Measurements from ENCODE around the gene MAPKAPK3. TPM values are rescaled to one million over a fixed set of nuclear protein-coding genes. Genes with fewer than 3 reads are reported as not detected.

Gene MAPKAPK3
- polyA plus RNA-seq, 3 donors from 2014 or later: 57.2 to 92.0 (median 91.2) TPM

DNA sequence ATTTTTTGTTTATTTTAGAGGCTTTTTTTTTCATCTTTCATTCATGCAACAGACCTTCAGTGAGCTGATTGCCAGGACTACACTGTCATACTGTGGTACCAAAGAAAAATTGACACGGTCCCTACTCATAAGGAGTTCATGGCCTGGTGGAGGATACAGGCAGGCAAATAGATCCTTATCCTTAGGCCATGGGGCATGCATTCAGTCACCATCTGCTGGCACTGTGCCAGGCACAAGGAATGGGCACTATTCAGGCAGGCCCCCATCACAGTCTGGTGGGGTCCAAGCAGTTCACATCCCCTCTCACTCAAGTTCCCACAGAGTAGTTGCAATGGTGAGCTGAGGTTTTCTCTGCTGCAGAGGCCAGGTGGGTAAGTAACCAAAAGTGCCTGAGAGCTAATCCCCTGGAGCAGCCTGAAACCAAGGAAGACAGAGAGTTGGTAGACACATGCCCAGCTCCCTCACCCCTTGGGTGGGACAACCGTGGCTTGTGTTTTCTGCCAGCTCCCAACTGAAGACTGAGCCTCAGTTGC lies 22.6 kb upstream of the MAPKAPK3 start:
- Mint-ChIP-seq H3K4me1 (peaks cover 28 to 51% of the 10 kb centered on the region in 2 donors), H3K27ac (peak overlapping the region in 5 of 6 donors; percentile 20 to 64 (median 40)), H3K9me3 (no peaks in the 10 kb centered on the region), H3K27me3 (ENCODE audit: low read depth in 3 of 3) (no peaks in the 10 kb centered on the region), H3K36me3 (peaks cover 0 to 5% (median 3%) of the 10 kb centered on the region in 3 donors), H3K4me3 (no peak overlapping the region)
- no peak for DNase-seq

DNA sequence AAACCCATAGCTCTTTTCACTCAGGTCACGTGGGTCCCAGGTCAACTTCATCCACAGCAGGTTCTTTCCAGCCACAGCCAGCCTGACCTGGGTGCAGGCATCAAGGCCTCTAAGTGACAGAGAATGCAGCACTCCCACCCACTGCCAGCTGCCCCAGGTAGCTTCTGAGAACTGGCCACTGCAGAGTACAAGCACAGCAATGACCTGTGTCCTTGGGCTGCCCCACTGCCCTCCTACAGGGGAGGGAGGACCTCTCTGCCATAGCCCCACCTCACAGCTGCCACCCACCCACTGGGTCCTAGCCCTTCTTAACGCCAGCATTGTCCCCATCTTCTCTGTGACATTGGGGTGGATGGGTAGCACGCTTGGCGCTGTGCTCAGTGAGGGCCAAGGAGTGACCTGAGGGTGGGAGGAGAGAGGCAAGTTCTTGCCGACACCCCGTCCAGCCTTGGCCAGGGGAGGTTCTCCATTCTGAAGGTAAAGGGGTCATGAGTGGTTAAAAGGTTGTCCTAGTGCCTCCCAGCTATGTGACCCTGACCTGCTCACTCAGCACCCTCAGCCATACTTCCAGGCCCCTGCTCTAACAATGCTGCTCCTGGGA lies 17.7 kb upstream of the MAPKAPK3 start:
- H3K27me3 Mint-ChIP-seq (ENCODE audit: low read depth in 3 of 3): peaks cover 4 to 7% (median 5%) of the 10 kb centered on the region in 3 donors
- peak overlapping the region in 5 of 6 donors; percentile 31 to 95 (median 83) for H3K27ac Mint-ChIP-seq
- peaks cover 53 to 64% of the 10 kb centered on the region in 2 donors for H3K4me1 Mint-ChIP-seq

DNA sequence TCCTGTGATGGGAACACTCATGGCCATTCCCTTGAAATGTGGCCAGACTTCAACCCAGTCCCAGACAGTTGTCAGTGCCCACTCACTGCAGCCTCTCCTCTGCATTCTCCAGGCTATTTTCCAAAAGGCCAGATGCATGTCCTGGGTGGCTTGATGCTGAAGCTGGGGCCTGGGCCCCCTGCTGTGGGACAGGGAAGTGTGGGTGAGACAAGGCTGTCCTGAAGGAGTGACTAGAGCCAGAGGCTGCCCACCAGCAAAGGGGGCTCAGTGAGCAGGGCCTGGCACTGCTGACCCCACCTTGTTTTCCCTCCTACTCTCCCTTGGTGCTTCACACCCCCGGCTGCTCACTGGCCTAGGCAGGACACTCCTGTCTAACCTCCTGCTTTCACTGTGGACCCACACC lies 17.2 kb upstream of the MAPKAPK3 start:
- peaks cover 4 to 7% (median 5%) of the 10 kb centered on the region in 3 donors for H3K27me3 Mint-ChIP-seq (ENCODE audit: low read depth in 3 of 3)
- peaks cover 58 to 69% of the 10 kb centered on the region in 2 donors for H3K4me1 Mint-ChIP-seq
- H3K4me3 Mint-ChIP-seq: peak overlapping the region in 1 of 5 donors; percentile 29
- no peaks in the 10 kb centered on the region for H3K9me3 Mint-ChIP-seq
- peaks cover 4 to 13% (median 8%) of the 10 kb centered on the region in 3 donors for H3K36me3 Mint-ChIP-seq
- peak overlapping the region; percentile 59 to 96 (median 92) for H3K27ac Mint-ChIP-seq
- no peak for DNase-seq

More for the DNA sequence above, 17.7 kb upstream of the MAPKAPK3 start:
- Mint-ChIP-seq H3K9me3 (no peaks in the 10 kb centered on the region), H3K36me3 (peaks cover 3 to 10% (median 6%) of the 10 kb centered on the region in 3 donors), H3K4me3 (no peak overlapping the region)
- no peak for DNase-seq

DNA sequence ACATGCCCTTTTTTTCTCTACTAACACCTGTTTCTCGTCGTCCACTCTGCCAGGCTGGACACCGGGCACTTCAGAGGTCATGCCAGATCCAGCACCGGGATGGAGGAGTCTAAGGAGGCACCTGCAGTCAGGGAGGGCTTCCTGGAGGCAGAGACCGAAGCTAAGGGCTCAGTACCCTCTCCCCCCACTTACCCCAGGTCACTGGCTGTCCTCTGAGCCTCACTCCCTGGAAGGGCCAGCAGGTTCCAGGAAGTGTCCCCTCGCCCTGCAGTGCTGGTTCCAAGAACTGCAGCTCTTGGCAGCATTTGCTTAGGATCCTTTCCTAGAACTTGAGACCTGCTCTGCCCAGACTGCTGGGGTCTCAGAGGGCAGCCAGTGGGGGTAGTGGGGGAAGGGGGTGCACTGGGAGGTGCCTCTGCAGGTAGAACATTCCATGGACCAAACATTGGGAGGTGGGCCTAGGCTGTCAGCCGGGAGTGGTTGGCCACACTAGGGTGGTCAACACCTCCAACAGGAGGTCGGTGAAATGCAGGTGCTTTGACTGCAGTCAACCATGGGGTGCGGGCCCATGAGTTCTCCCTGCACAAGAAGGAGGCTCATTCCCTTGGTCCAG lies 16.7 kb upstream of the MAPKAPK3 start:
- Mint-ChIP-seq H3K9me3 (no peaks in the 10 kb centered on the region), H3K4me1 (peaks cover 64 to 72% of the 10 kb centered on the region in 2 donors)

DNA sequence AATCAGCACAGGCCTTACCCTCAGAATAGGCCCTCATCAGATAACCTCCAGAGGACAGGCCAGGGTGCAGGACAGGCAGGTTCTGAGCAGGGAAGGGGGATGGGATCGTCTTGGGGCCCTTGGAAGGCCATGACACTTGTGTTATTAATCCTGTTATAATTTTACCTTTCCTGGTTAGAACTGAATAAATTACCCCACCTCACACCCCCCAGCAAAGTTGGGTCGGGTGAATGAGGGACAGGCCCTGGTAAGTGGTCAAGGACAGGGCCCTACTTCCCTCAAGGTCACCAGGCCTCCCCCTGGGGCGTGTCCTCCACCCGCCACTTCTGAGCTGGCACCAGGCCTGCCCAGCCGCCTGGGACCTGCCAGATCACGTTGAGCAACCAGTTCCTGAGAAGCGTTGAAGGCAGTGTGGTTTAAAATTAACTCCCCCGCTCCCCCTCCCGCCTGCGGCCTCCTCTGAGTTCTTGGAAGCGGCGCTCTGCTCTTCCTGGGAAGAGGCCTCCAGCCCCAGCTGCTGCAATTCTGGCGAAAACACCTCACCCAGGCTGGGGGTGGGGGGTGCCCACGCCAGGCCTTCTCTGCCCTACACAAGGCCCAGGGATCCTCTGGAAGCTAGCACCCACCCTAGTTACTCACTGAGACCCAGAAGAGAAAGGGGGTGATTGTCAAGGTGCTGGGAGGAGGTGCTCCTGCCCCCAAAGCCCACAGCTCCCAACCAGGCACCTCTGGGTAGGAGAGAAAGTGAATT lies 15.9 kb upstream of the MAPKAPK3 start:
- Mint-ChIP-seq H3K9me3 (no peaks in the 10 kb centered on the region), H3K36me3 (peaks cover 13 to 22% (median 17%) of the 10 kb centered on the region in 3 donors), H3K4me1 (peaks cover 71 to 78% of the 10 kb centered on the region in 2 donors), H3K4me3 (peak overlapping the region; percentile 67 to 86 (median 69)), H3K27me3 (ENCODE audit: low read depth in 3 of 3) (peaks cover 4 to 7% (median 5%) of the 10 kb centered on the region in 3 donors), H3K27ac (peak overlapping the region; percentile 83 to 96 (median 93))
- peak; percentile 61 to 67 (median 62) for DNase-seq

More for the DNA sequence above, 16.7 kb upstream of the MAPKAPK3 start:
- peaks cover 4 to 7% (median 5%) of the 10 kb centered on the region in 3 donors for H3K27me3 Mint-ChIP-seq (ENCODE audit: low read depth in 3 of 3)
- peak overlapping the region in 2 of 5 donors; percentile 67 to 86 for H3K4me3 Mint-ChIP-seq
- H3K27ac Mint-ChIP-seq: peak overlapping the region; percentile 83 to 96 (median 93)
- peaks cover 5 to 15% (median 9%) of the 10 kb centered on the region in 3 donors for H3K36me3 Mint-ChIP-seq
- no peak for DNase-seq

DNA sequence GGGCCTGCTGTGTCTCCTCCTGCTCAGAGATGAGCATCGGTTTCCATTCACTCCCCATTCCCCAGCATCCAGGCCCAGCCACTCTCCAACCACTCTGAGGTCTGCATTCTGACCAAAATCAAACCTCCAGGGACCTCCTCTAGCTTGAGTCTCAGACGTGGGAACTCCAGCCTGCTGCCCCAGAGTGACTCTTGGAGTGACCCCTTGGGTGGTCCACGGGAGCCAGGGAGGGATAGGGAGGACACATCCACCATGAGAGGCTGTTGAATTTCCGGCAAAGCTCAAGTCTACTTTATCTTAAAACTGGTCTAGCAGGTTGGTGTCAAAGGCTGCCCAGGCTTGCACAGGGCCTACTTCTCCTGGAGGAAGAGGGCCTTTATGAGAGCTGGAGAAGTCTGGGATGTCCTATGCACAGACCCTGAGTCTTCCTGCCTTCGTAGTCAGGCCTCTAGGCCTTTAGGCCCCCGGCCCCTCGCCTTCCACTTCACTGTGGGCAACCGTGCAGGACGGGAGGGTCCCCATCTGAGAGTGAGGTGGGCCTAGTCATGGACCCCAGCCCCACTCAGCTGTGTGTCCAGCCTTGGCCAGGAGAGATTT lies 14.3 kb upstream of the MAPKAPK3 start:
- peaks cover 23 to 34% (median 26%) of the 10 kb centered on the region in 3 donors for H3K36me3 Mint-ChIP-seq
- peak overlapping the region; percentile 44 to 86 (median 66) for H3K4me3 Mint-ChIP-seq
- peaks cover 88 to 95% of the 10 kb centered on the region in 2 donors for H3K4me1 Mint-ChIP-seq
- H3K27ac Mint-ChIP-seq: peak overlapping the region; percentile 83 to 96 (median 93)
- DNase-seq: no peak
- H3K27me3 Mint-ChIP-seq (ENCODE audit: low read depth in 3 of 3): peaks cover 4 to 7% (median 5%) of the 10 kb centered on the region in 3 donors
- H3K9me3 Mint-ChIP-seq: no peaks in the 10 kb centered on the region

DNA sequence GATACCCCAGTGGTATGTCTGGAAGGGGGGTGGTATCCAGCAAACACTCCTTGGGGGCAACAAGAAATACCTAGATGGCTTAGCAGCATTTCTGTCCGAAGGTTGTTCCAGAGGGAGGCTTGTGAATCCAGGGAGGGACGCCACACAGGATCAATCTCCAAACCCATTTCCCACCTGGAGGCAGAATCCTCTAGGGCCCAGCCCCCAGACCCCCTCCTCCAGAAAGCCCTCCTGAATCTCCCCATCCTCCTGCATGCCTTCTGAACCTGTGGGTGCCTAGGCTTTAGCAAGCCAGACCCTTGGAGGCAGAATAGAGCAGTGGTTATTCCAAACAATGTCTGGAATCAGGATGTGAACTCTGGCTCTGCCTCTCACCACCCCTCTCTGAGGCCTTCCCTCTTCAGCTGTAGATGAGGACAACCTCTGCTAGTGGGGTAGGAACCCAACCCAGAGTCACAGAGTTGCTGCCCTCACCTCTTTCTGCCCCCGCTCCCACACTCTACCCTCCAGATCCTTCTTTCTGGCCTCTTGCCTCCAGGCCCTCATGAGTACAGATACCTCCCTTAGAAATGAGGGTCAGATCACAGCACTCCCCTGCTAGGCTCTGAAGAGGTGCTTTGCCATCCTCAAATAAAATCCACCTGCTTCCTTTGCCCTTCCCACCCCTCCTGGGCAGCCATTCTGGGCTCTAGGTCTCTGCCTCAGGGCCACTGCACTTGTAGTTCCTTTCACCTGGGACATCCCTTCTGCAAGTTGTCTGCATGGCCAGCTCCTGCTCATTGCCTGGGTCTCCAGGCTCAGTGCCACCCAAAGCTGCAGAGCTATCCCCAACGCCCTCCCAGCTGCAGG lies 13.5 kb upstream of the MAPKAPK3 start:
- Mint-ChIP-seq H3K4me1 (peaks cover 92 to 97% of the 10 kb centered on the region in 2 donors), H3K4me3 (peak overlapping the region; percentile 24 to 86 (median 45)), H3K27me3 (ENCODE audit: low read depth in 3 of 3) (peaks cover 4 to 7% (median 5%) of the 10 kb centered on the region in 3 donors), H3K27ac (peak overlapping the region; percentile 83 to 96 (median 93)), H3K36me3 (peaks cover 31 to 38% (median 34%) of the 10 kb centered on the region in 3 donors), H3K9me3 (no peaks in the 10 kb centered on the region)
- no peak for DNase-seq

DNA sequence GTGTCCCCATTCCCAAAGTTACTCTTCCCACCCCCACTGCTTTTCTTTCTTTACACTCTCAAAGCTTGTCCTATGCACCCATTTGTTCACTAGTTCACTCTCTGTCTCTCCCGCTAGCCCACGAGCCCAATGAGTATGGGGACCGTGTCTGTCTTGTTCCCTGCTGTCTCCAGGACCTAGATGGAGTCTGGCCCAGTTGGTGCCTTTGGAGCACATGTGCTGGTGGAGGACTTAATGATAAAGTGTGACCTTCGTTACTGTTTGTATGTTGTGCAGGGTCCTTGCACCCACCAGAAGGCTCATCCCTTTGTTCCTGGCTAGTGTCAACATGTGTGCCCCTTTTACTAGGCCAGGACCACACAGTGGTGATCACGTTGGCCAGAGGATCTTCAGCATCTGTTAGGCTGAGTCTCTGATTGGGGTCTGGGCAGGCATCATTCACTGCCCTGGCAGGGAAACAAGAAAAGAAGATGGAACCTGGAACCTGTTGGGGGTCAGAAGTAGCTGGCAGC lies 12.8 kb upstream of the MAPKAPK3 start:
- no peak for DNase-seq
- Mint-ChIP-seq H3K9me3 (no peaks in the 10 kb centered on the region), H3K4me3 (peak overlapping the region; percentile 1 to 68 (median 34)), H3K27me3 (ENCODE audit: low read depth in 3 of 3) (peaks cover 4 to 7% (median 5%) of the 10 kb centered on the region in 3 donors), H3K4me1 (peaks cover 97 to 99% of the 10 kb centered on the region in 2 donors), H3K36me3 (peaks cover 35 to 42% (median 38%) of the 10 kb centered on the region in 3 donors), H3K27ac (peak overlapping the region; percentile 81 to 96 (median 90))

DNA sequence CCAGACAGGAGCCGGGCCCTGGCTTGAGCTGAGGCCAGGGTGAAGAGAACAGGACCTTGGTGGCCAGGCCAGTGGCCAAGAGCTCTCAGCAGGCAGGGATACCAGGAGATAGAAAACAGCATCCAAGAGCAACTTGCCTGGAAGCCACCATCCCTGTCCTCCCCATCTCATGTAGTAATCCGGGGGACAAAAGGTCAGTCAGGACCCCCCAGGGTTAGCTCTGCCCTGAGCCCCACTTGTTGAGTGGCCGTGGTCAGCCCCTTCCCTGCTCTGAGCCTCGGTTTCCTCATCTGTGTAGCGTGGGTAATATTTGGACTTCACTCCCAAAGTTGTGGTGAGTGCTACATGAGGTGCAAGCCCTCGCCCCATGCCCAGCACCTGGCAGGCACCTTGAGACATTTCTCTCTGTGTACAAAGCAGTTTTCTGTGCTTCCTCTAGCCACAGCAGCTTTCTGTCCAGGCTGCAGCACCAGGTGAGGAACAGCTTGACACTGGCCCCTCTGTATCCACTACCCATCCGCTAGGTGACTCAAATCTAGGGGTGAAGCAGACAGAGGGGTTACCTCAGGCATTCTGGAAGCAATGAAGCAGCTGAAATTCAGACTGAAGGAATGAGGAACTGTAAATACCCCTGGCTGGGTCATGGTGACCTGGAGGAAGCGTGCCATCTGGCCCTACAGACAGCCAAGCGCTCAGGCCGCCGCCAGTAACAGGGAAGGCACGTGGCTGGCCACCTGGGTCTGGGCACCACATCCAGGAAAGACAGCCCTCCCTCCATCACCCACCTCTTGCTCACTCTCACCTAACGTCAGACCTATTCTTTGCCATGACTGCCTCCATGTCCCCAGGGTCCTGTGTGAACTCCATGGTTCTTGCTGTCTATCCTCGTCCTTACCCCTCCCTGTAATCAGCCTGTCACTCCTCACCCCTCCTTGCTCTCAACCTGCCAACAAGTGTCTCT lies 12.0 kb upstream of the MAPKAPK3 start:
- no peak for DNase-seq
- Mint-ChIP-seq H3K36me3 (peaks cover 35 to 47% (median 38%) of the 10 kb centered on the region in 3 donors), H3K27me3 (ENCODE audit: low read depth in 3 of 3) (peaks cover 4 to 7% (median 5%) of the 10 kb centered on the region in 3 donors)

DNA sequence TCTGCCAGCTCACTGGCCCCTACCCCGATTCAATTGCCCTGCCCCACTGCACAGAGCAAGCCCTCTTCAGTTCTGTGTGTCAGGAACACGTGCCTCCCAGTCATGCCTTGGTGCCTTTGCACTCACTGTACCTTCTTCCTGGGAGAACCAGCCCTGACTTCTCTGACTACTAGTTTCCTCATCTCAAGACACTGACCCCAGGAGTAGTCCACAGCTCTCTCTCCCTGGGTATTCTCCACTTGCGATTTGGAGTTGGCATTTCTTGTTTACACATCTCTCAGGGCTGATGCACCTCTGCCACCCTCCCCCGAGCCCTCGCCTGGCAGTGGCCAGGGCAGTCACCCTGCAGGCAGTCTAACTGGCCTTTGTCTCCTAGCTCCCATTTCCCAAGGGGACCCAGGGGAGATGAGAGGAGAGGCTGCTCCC lies 11.0 kb upstream of the MAPKAPK3 start:
- Mint-ChIP-seq H3K9me3 (no peaks in the 10 kb centered on the region), H3K27ac (peak overlapping the region; percentile 73 to 96 (median 92)), H3K4me1 (peaks cover 100% of the 10 kb centered on the region in 2 donors), H3K27me3 (ENCODE audit: low read depth in 3 of 3) (peaks cover 4 to 7% (median 5%) of the 10 kb centered on the region in 3 donors), H3K4me3 (peak overlapping the region; percentile 80 to 97 (median 90)), H3K36me3 (peaks cover 35 to 47% (median 41%) of the 10 kb centered on the region in 3 donors)
- no peak for DNase-seq

More for the DNA sequence above, 12.0 kb upstream of the MAPKAPK3 start:
- peaks cover 100% of the 10 kb centered on the region in 2 donors for H3K4me1 Mint-ChIP-seq
- H3K27ac Mint-ChIP-seq: peak overlapping the region; percentile 83 to 96 (median 92)
- no peaks in the 10 kb centered on the region for H3K9me3 Mint-ChIP-seq
- peak overlapping the region; percentile 80 to 97 (median 90) for H3K4me3 Mint-ChIP-seq

DNA sequence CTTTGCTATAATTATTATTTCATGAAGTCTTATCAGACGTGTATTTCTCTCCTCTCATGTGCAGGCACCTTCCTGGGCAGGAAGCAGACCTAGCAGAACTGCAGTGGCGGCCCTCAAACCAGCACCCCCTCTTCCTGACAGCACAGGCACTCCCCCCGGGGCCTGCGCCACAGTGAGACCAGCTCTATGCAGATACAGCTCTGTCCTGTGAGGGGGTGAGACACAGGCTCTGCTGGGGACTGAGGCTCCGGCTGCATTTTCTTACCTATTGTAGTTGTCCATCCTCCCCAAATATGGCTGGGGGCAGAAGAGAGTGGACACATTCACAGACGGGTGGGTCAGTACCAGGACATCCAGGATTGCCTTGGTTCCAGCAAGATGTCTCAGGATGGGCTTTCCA lies 10.4 kb upstream of the MAPKAPK3 start:
- Mint-ChIP-seq H3K4me3 (peak overlapping the region; percentile 80 to 97 (median 90)), H3K27me3 (ENCODE audit: low read depth in 3 of 3) (peaks cover 3 to 7% (median 4%) of the 10 kb centered on the region in 3 donors), H3K27ac (peak overlapping the region; percentile 73 to 96 (median 92)), H3K36me3 (peaks cover 35 to 47% (median 41%) of the 10 kb centered on the region in 3 donors), H3K4me1 (peaks cover 94 to 96% of the 10 kb centered on the region in 2 donors), H3K9me3 (no peaks in the 10 kb centered on the region)
- peak in 2 of 3 donors; percentile 43 to 70 for DNase-seq

All from immature natural killer cell (primary cell).